Ramos (cell line): ENCODE results near the gene IL18RAP.

ENCODE experiments used
- in situ Hi-C: fragments of 300-500 bp; cut with MboI; formaldehyde crosslinking; loops from one replicate; pipeline ENCODE4 v1.14.3; 2022; ENCODE audit warnings: low sequenced_read_pairs; ENCODE audit not compliant: unreplicated experiment

The IL18RAP gene

DNA sequence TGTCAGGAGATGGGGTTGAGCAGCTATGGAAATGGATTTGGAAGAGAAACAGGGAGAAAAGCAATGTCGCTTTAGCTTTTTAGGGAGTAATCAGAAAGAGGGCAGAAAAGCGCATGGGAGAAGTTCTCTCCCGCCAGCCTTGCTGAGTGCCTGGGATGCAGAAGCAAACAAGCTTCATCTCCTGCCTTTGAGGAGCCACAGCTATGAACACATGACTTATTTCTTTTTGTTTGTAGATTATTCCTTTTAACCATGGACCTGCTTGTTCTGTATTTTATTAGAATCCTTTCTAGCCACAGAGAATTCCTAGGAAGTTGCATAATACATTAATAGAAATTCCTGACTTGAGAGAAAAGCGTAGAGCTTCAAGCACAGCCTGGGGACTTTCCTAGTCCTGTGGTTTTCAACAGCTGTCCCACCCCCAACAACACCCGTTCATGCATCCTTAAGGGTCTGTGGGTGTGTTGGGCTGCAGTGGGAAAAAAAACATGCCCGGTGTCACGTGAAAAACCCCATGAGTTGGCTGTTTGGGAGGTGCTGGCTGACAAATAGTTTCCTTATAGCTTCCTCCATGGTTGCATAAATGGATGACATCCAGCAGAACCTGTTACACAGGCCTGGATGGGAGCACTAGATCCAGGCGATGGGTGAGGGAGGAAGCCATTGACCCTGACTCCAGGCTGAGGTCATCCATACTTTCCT lies 65.0 kb downstream of the IL18RAP start:
- in situ Hi-C loops: no loop called here

DNA sequence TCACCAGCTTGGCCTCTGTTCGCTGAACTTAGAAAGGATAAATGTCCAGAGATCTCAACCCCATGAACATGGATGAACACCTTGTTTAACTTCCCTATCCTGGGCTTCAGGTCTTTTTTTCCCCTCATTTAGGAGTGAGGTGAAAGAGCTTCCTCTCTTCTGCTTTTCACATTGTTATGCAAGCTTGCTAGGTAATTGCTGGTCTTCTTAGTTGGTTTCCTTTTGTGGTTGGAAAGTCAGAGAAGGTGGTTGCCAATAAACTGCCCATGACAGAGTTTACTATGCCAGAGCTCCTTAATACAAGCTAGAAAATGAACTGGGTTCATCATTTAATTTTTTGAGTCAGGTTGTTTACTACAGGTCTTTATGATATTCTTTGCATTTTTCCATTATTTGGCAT lies 66.7 kb downstream of the IL18RAP start:
- in situ Hi-C loops: no loop called here

DNA sequence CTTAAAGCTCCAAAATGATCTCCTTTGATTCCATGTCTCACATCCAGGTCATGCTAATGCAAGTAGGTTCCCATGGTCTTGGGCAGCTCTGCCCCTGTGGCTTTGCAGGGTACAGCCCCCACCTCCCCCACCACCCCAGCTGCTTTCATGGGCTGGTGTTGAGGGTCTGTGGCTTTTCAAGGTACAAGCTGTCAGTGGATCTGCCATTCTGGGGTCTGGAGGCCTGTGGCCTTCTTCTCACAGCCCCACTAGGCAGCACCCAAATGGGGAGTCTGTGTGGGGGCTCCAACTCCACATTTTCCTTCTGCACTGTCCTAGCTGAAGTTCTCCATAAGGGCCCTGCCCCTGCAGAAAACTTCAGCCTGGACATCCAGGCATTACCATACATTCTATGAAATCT lies 69.0 kb downstream of the IL18RAP start:
- in situ Hi-C loops: no loop called here

DNA sequence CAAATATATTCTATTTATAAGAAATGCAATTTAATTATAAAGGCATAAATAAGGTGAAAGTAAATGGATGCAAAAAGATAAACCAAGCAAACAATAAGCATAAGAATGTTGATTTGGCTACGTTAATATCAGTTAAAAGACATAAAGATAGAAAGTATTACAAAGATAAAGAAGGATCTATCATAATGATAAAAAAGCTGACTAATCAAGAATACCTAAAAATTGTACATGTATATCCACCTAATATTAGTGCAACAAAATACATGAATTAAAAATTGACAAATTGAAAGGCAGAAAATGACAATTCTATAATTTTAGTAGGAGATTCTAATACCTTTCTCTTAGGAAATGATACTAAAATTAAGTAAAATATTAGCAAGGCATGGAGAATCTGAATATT lies 71.6 kb downstream of the IL18RAP start:
- in situ Hi-C loops: no loop called here

DNA sequence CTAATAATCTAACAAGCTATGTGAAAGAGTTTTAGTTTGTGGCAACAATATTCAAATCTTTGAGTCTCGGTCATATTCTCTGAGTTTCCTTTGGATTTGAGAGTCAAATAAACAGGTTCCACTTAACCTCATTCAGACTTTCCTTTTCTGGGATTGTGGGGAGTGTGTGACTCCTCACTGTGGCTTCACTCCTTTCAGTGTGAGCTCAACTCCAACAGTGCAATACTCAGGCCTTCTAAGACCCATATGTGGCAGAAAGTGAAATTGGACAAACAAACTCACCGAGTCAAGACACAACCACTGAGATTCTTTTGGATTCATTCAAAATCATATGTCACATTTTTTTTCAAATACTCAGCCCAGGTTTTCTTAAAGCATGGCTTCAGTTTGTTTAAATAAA lies 75.5 kb downstream of the IL18RAP start:
- in situ Hi-C loops: no loop called here

DNA sequence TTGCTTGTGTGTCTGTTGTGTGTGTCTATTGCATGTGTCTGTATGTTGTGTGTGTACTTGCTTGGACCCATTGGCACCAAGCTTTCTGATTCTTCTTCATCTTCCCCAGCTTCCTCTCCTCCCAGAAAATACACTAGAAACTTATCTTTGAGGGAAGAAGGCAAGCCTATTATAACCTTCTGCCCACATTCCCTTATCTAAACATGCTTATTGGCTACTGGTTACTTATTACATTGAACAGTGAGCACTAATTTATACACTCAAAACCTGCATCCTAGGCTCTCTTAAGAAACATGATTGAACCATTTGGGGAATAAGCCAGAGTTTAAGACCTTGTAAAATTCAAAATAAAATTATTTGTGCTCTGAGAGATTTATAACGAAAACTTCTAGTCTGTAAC lies 76.6 kb downstream of the IL18RAP start:
- in situ Hi-C loops: no loop called here
